Activated CD4-positive, alpha-beta T cell treated with anti-CD3 and anti-CD28 coated beads, Interleukin-2, amount 50 U/mL, for 16 hours (primary cell): ENCODE data around the gene ATP11A.
"Not testable (repeated sequence)": the region's sequence is repeated elsewhere in the genome, so short reads cannot be mapped to it uniquely, and the experiment has no call there.

Experiments
- DNase-seq: peaks from one replicate; pipeline ENCODE4 v3.0.0-alpha.2; 2020

ATP11A gene

DNA sequence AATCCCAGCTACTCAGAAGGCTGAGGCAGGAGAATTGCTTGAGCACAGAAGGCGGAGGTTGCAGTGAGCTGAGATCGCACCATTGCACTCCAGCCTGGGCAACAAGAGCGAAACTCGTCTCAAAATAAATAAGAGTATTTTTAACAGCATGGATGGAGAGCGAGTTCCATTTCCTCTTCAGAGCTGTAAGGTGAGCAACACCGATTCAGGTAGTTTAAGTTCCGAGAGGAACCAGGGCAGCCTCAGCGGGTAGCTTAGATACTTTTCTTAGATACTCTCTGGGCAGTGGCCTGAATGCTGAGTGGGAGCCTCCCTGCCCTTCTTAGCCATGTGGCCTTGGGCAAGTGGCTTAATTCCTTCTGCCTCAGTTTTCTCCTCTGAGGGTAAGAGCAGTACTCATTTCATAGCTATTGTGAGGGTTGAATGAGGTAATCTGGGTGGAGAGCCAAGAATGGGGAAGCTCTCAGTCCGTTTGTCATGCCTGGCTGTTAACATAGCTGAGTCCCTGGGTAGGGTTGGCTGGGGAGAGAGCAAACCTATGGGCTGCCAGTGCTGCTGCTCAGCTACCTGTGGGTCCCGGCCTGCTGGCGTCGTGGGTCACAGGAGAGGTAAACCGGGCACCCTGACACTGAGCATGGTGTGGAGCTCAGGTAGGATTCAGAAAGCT, 4.1 kb downstream of the ATP11A start:
- no peak for DNase-seq

DNA sequence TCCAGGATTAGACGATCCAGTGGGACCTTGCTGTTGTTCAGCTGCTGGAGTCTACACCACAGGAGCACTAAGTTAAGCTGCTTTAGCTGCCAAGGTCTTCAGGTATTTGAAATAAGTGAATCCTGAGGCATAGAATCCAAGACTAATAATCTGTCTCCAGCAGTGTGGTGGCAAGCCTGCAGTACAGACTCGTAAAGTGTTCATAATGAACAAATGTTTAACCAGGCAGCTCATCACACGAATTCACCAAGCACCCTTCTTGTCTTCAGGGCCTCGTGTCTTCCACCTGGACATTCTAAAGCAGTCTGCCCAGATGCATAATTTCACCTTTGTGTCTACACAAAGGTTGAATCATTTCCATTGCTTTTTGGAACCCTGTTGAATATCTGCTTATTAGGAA, 5.3 kb downstream of the ATP11A start:
- DNase-seq: no peak

DNA sequence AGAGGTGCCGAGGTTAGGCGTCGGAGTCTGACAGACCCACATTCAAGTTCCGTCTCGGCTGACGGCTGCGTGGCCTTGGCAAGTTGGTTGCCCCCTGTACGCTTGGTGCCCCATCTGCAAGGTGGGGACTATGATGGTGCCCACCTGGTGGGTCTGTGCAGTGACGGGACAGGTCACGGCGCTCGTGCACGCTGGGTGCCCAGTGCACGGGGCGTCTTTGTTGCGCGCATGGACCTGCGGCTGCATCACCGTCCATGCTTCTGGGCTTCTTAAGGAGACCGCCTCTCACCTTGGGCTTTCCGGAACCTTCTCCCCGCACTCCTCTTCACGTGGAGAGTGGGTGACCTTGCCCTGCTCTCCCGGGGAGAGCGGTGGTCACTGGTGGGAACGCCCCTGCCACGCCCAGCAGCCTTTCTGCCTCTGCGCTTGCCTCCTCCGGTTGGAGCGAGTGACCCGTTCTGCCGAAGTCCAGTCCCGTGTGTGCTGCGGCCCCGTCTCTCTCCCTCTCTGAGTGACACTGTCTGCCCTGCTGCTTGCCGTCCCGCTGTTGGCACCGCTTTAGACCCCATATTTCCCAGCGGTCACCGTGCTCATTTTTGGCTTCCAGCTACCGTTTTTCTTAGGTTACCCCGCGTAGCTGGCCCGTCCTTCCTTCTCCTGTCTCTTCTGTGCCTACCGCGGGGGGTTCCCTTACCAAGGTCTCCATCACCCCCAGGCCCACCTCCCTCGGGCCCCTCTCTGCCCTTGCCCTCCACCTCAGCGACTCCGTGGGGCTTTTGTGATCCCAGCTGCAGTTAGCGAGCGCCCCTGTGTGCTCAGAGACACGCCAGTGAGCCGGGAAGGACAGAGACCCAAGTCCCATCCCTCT, 6.4 kb downstream of the ATP11A start:
- DNase-seq: no peak

DNA sequence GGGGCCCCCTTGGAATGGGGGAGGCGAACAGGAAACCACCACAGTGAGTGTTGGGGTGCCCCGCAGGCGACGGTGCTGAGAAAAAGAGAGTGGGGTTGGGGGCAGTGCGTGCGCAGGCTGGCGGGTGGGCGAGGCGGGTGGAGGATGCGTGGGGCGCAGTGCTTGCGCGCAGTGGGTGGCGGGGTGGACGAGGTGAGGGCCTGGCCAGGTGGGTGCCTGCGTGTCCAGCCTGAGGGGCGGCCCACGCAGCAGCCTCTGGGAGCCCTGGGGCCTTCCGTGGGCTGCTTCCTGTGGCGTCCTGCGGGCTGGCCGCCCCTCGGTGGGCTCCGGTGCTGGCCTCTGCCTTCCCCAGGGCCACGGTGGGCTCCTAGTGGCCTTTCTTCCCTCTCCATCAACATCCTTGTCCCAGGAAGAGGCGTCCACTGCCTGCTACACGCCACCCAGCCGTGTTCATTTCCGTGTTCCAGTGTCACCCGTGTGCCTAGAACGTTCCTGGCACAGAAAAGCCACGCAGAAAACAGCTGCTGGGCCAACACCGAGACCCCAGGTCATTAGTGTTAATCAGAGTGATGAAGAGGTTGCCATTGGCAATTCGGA, 7.1 kb downstream of the ATP11A start:
- no peak for DNase-seq

DNA sequence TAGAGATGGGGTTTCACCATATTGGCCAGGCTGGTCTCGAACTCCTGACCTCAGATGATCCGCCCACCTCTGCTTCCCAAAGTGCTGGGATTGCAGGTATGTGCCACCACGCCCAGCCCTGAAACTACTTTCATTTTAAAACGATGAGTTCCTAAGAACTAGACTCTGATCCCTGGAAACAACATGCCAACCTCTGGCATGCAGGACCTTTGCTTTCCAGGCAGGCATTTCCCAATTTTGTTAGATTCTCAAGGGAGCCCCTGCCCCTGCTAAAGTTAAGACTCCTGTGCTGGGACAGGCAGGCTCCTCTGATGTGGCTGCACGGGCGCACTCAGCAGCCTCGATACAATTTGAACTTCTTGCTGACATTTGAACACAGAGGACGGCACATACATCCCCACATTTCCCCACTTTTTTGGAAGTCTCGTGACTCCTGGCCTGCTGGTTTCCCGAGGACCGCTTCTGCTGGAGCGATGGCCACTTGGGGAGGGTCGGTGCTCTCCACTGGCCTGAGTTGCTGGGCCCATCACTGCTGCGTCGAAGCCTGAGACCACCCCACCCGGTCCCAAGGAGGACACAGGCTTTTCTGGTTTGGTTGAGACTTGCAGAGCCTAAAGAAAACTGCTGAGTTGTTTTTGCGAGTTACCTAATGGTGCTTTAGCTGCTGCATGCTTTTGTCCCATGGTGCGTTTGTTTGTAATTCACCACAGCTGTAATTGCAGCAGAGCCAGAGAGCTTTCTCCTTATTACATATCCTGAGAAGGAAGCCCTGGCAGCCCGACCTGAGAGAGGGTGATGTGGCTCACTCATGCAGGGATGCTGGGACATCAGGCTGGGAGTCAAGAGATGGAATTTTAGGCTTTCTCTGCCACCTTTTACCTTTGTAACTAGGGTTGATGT, 8.2 kb downstream of the ATP11A start:
- DNase-seq: no peak

DNA sequence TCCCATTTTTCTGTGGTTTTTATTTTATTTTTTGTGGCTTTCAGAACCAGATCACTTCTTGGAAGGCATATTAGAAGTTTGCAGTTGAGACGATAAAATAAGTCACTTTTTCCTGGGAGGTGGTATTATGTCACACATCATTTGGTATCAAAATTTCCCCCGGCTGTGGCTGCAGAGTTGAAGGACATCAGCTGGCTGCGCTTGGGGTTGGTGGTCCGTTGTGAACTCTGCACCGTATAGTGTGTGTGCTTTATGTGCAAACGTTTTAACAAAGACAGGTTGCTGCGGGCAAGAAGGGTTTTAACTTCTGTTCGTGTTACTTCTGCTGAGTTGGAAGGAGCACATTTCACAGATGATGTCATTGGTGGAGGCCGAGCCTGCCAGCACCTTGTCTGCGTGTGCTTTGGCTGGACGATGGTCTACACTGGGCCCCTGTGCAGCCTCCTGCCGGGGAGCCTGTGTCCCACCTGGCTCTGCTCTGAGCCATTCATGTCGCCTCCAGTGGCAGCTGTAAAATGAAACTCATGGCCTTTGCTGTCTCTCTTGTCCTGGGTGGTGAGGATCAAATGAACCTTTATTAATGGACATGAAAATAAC, 9.6 kb downstream of the ATP11A start:
- DNase-seq: no peak

DNA sequence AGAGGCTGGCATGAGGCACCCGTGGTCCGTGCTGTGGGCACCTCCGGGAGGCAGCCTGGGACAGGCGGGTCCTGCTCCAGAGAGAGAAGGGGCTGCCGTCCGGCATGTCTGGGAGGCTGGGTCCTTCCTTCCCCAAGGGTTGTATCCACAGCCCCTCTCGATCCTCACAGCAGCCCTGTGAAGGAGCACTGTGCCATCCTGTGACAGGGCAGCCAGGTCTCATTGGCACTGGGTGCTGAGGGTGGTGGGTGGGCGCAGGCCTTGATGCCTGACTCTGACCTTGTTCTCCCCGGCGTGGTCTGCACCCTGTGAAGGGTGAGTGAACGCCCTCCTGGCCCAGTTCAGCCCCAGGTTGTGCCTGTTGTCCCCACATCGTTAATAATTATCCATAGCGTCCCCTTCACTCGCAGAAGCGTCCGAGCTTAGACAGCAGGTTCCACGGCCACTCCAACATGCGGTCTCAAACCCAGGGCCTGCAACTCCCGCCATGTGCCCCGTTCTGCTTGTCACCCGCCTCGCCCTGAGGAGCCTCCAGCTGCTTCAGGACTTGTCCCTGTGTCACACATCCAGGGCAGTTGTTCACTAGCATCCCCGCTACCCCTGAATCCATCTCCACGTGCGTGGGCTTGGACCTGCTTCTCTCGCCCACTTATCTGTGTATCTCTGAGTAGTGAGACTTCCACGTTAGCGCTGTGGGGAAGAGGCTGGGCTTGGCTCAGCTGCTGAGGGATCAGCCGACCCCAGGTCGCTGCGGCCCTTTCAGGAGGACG, 10.6 kb downstream of the ATP11A start:
- DNase-seq: no peak

DNA sequence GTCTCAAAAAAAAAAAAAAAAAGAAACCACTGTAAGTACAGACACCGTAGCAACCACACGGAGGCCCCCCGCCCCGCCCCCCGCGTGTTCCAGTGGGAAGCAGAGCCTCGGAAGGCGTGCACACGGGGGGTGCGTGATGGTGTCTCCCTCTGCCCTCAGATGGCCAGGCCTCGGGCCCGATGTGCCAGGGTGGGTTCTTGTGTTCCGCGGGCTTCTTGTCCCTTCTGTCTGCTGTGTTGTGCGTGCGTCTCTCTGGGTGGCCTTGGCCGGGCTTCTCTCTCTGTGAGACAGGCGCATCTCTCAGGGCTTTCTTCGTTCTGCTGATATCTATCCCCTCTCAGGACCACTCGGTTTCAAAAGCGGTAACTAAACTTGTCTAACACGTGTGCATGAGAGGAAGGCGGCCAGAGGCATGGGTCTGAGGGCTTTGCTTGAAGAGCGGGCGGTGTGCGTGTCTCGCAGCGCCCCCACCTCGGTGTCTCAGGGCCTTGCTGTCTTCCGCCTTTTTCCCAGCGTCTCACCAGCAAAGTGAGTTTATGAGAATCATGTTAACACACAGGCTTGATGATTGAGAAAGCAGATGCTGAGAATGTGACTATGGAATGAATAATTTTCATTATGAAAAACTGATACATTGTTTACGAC, 12.6 kb downstream of the ATP11A start:
- no peak for DNase-seq

DNA sequence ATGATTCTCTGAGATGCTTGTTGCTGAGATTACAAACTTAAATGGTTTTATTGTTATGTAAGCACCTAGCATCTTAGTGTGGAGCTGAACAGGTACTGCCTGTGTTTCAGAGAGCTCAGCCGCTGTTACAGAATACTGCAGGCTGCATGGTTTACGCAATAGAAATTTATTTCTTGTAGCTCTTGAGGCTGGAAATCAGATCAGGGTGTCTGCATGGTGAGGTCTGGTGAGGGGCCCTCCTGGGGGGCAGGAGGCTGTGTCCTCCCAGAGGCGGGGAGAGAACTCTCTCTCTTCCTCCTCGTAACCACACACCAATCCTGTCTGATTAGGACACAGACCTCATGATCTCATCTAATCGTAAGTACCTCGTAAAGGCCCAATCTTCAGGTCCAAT, 13.1 kb downstream of the ATP11A start:
- DNase-seq: no peak

DNA sequence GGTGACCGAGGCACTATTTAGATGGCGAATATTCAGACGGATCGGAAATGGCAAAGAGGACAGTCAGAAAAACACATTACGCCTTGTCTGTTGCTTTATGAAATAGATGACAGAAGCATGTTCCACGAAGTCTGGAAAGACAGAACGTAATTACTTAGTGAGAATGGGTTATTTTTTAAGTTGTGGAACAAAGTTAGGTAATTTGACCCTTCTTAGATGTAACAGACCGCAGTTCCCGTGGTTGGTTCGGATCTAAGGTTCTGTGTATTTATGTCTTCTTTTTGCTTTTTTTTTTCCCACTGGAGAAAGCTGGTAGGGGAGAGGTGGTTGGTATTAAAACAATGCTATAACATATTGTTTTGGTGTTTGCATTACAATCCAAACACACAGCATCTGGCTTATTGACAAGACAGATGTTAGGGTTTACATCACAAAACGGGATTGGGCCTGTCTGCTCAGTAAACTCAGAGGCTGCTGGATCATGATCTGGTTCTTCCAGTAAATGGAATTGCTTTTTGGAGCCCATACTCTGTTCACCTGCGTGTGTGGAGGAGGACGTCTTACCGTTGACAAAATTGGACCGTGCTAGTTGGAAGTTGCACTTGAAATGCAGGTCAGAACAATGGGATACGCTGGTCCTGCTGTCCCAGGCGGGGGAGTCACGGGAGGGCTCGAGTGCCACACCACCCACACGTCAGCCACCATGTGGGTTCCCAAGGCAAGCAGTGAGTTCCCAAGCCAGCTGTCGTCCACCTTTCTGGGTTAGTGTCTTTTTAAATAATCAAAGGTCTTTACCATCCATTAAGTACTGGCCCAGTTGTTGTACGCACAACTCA, 13.8 kb downstream of the ATP11A start:
- DNase-seq: no peak

DNA sequence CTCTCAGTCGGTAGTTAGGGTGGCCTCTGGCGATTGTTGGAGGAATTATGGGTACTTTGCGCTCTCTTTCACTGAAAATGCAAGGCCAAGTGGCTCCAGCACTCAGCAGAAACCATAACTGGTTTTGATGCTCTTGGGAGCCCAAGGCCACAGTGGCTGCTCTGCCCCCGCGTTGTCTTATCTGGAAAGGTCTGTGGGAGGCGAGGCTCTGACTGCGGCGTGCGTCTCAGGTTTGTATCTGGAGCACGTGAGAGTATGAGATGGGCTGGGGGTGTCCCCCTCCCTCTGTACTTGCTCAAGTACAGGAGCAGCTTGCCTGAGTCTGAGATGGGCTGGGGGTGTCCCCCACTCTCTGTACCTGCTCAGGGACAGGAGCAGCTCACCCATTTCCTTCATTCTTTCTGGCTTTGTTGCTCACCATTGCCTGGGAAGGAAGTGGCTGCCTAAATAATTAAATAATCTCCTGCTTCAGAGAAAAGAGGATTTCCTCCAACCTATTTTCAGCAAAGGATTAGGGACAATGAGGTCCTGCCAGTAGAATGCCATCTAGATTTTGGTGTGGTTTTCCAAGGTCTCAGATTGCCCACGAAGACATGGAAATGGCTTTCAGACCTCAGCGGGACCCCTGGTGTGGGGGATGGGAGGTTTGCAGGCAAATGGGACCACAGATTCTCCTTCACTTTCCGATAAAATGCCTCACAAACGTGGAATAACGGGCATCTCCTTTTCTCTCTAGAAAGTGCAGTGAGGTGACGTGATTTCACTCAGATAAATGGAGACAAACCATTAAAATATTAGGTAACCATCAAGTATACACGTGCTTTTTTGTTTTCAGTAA, 14.7 kb downstream of the ATP11A start:
- no peak for DNase-seq

DNA sequence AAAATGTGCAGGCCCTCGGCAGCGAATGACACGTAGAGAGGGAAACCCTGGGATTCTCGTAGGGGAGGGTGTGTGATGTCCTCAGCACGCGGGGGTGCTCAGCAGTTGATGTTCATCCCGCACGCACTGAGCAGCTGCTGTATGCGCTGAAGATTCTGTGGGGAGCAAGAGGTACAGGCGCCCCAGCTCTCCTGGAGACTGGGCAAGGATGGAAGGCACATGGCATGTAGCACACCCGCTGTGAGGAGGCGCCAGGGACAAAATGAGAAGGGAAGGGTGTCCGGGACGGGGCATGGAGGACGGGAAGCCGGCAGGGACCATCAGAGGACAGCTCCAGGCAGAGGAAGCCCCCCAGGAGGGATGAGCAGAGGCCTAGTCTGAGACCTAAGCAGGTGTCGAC, 15.4 kb downstream of the ATP11A start:
- DNase-seq: no peak

DNA sequence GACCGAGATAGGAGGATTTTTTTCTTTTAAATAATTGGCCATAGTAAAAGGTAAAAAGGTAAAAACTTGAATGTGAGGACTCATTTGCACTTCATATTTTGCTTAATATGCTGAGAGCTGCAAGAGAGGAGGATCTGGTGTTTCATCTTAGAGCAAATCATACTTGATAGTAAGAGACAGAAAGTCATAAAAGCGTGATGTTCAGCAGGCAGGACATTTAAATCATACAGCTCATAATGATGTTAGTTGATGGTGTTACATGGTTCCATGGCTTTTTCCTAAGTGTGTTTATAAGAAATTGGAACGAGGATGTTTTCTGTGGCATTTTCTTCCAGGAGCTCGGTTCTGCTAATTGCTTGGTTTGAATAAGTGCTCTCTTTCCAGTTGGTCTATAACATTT, 16.3 kb downstream of the ATP11A start:
- DNase-seq: no peak

DNA sequence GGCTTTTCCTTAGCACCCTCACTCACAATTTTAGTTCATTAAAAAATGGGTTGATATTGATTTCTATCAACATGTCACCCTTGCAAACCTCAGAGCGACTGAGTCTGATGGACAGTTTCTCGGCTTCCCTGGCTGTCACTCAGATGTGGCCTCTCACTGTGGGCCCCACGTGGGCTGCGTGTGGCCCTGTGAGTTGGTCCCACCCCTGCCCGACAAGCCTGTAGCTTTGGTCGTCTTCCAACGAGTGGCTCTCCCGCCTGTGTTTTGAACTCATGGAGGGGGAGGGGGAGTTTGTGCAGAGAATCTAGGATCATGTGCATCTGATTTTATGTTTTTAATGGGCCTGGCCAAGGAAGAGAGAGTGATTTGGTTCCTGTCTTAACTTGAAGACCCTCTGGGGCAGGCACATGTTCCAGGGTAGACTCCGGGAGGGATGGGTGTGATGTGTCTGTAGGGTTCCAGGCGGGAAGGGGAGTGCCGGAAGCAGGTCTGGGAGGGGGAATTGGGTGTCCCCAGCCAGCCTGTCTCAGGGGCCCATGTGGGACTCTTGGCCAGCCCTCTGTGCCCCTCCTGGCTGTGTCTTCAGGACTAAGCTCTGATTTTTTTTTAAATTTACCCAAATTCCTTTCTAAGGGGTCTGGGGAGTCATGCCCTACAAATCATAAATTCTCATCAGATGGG, 18.9 kb downstream of the ATP11A start:
- no peak for DNase-seq

DNA sequence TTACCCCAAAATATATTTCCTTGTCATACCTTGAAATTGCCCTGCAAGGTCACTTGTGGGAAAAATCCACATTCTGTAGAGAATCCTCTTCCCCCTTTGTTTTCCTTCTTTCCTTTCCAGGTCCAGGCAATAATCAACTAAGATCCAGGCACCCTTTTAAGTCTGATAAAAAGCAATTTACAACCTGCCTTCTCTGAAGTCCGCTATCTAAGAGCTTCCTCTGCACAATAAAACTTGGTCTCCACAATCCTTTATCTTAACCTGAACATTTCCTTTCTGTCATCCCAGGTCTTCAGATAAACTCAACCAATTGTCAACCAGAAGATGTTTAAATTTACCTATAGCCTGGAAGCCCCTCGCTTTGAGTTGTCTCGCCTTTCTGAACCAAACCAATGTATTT, 19.5 kb downstream of the ATP11A start:
- DNase-seq: not testable (repeated sequence)

DNA sequence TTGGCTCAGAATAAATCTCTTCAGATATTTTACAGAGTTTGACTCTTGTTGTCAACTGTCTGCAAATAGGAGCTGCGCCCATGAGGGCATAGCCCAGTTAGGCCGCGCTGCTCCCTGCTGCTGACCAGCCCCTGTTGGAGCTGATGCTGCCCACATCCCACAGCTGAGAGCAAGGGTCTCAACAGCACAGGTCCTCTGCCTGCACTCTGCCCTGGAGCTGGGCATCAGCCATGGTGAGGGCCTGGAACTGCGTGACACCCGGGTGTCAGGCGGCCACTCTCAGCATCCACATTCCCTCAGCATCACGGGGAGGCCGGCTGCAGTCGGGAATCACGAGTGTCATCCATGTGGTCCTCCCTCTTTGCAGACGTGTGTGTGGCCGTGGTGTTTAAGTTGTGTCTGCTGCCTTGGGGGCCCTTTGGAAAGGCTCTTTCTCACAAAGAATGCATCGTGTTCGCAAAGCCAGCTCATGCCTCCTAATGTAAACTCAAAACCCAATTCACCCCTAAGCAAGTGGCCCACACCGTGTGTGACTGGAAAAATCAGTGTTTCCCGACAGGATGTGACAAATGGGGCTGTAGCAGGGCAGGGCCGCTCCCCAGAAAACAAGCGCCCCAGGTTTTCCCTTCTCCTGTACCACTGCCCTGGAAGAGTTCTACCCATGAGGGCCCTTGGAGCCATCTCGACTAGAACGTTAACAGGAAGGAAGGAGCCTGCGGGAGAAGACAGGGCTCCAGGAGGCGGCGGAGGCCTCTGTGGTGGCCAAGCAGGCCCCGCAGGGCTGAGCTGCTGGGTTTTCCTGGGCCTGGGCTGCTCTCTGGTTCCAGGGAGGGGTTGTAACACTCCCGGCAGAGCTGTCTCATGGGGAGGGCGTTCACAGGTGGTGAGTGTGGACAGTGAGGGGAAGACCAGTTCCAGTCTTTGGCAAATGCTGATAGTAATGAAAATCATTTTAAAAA, 20.3 kb downstream of the ATP11A start:
- no peak for DNase-seq

DNA sequence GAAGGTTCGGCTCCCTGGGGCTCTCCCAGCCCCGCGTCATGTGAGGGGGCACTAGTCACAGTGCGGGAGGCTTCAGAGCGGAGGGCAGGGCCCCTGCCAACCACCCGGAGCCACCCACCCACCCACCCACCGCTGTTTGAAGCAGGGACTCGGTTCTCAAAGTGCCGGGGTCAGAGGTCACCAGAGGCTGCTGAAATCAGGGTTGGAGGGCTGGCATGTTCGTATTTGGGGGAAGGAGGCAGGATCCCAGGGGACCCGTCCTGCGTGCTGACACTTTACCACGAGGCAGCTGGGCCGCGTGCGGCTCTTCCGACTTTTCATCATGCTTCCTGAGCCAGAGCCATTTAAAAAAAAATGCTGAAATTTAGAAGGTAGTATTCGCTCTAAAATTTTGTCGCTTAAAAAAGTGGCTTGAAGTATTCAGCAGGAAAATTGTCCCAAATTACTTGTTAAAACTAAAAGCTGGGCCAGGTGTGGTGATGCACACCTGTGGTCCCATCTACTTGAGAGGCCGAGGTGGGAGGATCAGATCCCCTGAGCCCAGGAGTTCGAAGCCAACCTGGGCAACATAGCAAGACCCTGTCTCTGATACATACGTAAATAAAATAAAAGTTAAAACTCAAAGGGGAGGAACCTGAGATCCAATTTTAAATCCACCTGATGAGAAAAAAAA, 21.2 kb downstream of the ATP11A start:
- DNase-seq: no peak
